Measurements from ENCODE around the gene NAA50. TPM values are rescaled to one million over a fixed set of nuclear protein-coding genes. Genes with fewer than 3 reads are reported as not detected.

NAA50 gene
- total and polyA plus RNA-seq, 2 of the 13 experiments (the other 11 are each of a cell fraction or from before 2014, with no cell fraction given): 30.2 to 233 TPM

DNA sequence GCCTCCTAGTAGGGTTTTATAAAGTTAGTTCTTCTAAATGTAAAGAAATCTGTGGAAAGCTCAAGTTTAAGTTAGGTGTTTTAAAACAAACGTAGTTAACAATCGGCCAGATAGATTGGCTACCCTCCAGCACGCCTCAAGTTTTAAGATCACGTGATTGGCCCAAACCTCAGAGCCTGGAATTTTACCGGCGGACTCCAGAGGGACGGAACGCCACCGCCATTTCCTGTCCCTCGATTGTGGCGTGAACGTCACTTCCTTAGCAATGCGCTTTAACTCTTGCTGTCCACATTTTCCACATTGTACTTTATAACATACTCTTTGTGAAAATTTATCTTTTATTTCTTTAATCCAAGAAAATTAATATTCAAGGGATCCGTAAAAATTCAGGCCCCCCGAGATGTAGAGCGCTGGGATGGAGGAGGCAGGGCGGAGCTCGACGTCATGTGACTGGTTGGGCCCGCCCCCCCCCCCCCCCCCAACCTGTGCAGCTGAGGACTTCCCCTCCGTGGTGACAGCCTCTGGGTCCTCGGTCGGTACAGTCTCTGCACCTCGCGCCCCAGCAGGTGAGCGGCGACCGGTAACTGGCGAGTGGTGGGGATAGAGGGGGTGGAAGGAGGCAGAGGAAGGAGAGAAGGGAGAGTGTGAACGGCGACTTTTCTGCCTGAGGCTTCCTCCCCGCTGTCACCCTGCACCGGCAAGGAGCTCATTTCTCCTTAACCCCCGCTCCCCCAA lies 666 bp upstream of the NAA50 start, which contains the start of gene ATP6V1A (continued):
- 0 out of 2 replicates have a peak, but pooled peaks have one; percentile 56 for TF ChIP-seq ZNF550 (CRISPR knock-in tag; IDR thresholded peaks at IDR 0.05; ENCODE audit: borderline replicate concordance)
- TF ChIP-seq ZFP36L1 (CRISPR knock-in tag; IDR thresholded peaks at IDR 0.05): no peak
- peak; percentile 23; the same call in 1 of the 2 replicates for TF ChIP-seq NFYC (CRISPR knock-in tag; IDR thresholded peaks at IDR 0.05)
- TF ChIP-seq NR3C1 (CRISPR knock-in tag; IDR thresholded peaks at IDR 0.05): no peak
- no peak for TF ChIP-seq ZNF296 (CRISPR knock-in tag; conservative IDR thresholded peaks at IDR 0.05)
- TF ChIP-seq SOX6 (IDR thresholded peaks at IDR 0.05): no peak
- 0 out of 2 replicates have a peak, but pooled peaks have one; percentile 18 for TF ChIP-seq SOX6 (CRISPR knock-in tag; IDR thresholded peaks at IDR 0.05)
- TF ChIP-seq, protein P1, sequence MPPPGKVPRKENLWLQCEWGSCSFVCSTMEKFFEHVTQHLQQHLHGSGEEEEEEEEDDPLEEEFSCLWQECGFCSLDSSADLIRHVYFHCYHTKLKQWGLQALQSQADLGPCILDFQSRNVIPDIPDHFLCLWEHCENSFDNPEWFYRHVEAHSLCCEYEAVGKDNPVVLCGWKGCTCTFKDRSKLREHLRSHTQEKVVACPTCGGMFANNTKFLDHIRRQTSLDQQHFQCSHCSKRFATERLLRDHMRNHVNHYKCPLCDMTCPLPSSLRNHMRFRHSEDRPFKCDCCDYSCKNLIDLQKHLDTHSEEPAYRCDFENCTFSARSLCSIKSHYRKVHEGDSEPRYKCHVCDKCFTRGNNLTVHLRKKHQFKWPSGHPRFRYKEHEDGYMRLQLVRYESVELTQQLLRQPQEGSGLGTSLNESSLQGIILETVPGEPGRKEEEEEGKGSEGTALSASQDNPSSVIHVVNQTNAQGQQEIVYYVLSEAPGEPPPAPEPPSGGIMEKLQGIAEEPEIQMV (CRISPR knock-in tag; IDR thresholded peaks at IDR 0.05; ENCODE audit: low read depth): no peak
- no peak for TF ChIP-seq KDM3A (CRISPR knock-in tag; IDR thresholded peaks at IDR 0.05; ENCODE audit: low read depth)
- peak; percentile 11; the same call in 1 of the 2 replicates for TF ChIP-seq MIER3 (CRISPR knock-in tag; IDR thresholded peaks at IDR 0.05; ENCODE audit: borderline replicate concordance)
- TF ChIP-seq, protein P2, sequence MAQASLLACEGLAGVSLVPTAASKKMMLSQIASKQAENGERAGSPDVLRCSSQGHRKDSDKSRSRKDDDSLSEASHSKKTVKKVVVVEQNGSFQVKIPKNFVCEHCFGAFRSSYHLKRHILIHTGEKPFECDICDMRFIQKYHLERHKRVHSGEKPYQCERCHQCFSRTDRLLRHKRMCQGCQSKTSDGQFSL (CRISPR knock-in tag; IDR thresholded peaks at IDR 0.05): peak; percentile 88; the same call in 1 of the 2 replicates
- TF ChIP-seq, protein P3, sequence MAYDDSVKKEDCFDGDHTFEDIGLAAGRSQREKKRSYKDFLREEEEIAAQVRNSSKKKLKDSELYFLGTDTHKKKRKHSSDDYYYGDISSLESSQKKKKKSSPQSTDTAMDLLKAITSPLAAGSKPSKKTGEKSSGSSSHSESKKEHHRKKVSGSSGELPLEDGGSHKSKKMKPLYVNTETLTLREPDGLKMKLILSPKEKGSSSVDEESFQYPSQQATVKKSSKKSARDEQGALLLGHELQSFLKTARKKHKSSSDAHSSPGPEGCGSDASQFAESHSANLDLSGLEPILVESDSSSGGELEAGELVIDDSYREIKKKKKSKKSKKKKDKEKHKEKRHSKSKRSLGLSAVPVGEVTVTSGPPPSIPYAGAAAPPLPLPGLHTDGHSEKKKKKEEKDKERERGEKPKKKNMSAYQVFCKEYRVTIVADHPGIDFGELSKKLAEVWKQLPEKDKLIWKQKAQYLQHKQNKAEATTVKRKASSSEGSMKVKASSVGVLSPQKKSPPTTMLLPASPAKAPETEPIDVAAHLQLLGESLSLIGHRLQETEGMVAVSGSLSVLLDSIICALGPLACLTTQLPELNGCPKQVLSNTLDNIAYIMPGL (CRISPR knock-in tag; IDR thresholded peaks at IDR 0.05; ENCODE audit: borderline replicate concordance in 1 of 2, low read depth in 1 of 2): peak in 1 of 2 experiments; percentile 14; a peak in 1 of 4 replicates
- peak; percentile 81 for TF ChIP-seq GABPA (IDR thresholded peaks at IDR 0.05; ENCODE audit: low read depth, low read length)
- peak; percentile 96 for TF ChIP-seq GABPA (CRISPR knock-in tag; IDR thresholded peaks at IDR 0.05; ENCODE audit: low read depth)
- TF ChIP-seq ZKSCAN8 (CRISPR knock-in tag; IDR thresholded peaks at IDR 0.05; ENCODE audit: borderline replicate concordance): 0 out of 2 replicates have a peak, but pooled peaks have one; percentile 13
- peak; percentile 75; the same call in 1 of the 2 replicates for TF ChIP-seq SIN3A (IDR thresholded peaks at IDR 0.05; ENCODE audit: borderline replicate concordance, low read depth, low read length)
- peak; percentile 14 for TF ChIP-seq TBL1XR1 (IDR thresholded peaks at IDR 0.05; ENCODE audit: borderline replicate concordance, low read length, partially characterized antibody)
- TF ChIP-seq, protein P4, sequence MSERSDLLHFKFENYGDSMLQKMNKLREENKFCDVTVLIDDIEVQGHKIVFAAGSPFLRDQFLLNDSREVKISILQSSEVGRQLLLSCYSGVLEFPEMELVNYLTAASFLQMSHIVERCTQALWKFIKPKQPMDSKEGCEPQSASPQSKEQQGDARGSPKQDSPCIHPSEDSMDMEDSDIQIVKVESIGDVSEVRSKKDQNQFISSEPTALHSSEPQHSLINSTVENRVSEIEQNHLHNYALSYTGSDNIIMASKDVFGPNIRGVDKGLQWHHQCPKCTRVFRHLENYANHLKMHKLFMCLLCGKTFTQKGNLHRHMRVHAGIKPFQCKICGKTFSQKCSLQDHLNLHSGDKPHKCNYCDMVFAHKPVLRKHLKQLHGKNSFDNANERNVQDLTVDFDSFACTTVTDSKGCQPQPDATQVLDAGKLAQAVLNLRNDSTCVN (CRISPR knock-in tag; IDR thresholded peaks at IDR 0.05; ENCODE audit: borderline replicate concordance): no peak
- no peak for TF ChIP-seq KAT2B (IDR thresholded peaks at IDR 0.05; ENCODE audit: borderline replicate concordance, low read depth, low read length)
- TF ChIP-seq ZNF563 (CRISPR knock-in tag; IDR thresholded peaks at IDR 0.05): no peak
- TF ChIP-seq, protein P5, sequence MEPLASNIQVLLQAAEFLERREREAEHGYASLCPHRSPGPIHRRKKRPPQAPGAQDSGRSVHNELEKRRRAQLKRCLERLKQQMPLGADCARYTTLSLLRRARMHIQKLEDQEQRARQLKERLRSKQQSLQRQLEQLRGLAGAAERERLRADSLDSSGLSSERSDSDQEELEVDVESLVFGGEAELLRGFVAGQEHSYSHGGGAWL (CRISPR knock-in tag; IDR thresholded peaks at IDR 0.05): no peak
- no peak for TF ChIP-seq NFE2L1 (CRISPR knock-in tag; IDR thresholded peaks at IDR 0.05; ENCODE audit: borderline replicate concordance)
- 0 out of 2 replicates have a peak, but pooled peaks have one; percentile 37 for TF ChIP-seq ZNF136 (CRISPR knock-in tag; IDR thresholded peaks at IDR 0.05; ENCODE audit: low read depth)
- peak; percentile 57; the same call in 1 of the 2 replicates for TF ChIP-seq NFKB2 (CRISPR knock-in tag; IDR thresholded peaks at IDR 0.05; ENCODE audit: borderline replicate concordance)
- peak; percentile 17 for TF ChIP-seq ZEB1 (IDR thresholded peaks at IDR 0.05; ENCODE audit: insufficient replicate concordance, low read depth)

Data from HepG2 (cell line).